Measurements from ENCODE around the gene MAEA. TPM values are rescaled to one million over a fixed set of nuclear protein-coding genes. Genes with fewer than 3 reads are reported as not detected.

The MAEA gene
- total and polyA plus RNA-seq, 9 of the 15 experiments (the other 6 are each of a cell fraction or from before 2014, with no cell fraction given) = 2.1 to 86.5 (median 45.0) TPM

- TF ChIP-seq HOMEZ (CRISPR knock-in tag; IDR thresholded peaks at IDR 0.05) (peak; percentile 71; the same call in 1 of the 2 replicates), HBP1 (CRISPR knock-in tag; IDR thresholded peaks at IDR 0.05) (no peak), SMAD4 (CRISPR knock-in tag; conservative IDR thresholded peaks at IDR 0.05) (peak; percentile 51), REST (IDR thresholded peaks at IDR 0.05; ENCODE audit: borderline replicate concordance) (peak; percentile 23; the same call in 1 of the 2 replicates), REST (CRISPR knock-in tag; IDR thresholded peaks at IDR 0.05; ENCODE audit: low read depth) (0 out of 2 replicates have a peak, but pooled peaks have one; percentile 62)
Observed at GRCh38 chr4:1345903-1346780, 56.5 kb downstream of the MAEA start (continued).
